EL (cell line): ENCODE results near the gene RNF141.

ENCODE experiments used
- DNase-seq: peaks from one replicate; pipeline ENCODE4 v3.0.0-alpha.2; 2016

Gene RNF141

GRCh38 chr11:10522276-10522675 is 18.7 kb downstream of the RNF141 start:
- DNase-seq = no peak

DNA sequence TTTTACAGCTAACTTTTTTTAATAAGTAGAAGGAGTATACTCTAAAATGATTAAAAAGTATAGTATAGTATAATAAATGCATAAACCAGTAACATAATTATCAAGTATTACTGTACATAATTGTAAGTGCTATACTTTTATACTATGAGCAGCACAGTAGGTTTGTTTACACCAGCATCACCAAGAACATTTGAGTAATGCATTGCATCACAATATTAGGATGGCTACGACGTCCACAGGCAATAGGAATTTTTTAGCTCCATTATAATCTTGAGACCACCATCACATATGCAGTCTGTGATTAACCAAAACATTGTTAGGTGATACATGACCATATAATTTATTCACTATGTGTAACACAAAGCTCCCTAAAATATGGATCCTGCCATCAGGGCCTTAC is 20.4 kb downstream of the RNF141 start:
- no peak for DNase-seq

GRCh38 chr11:10519630-10520029 is 21.4 kb downstream of the RNF141 start:
- no peak for DNase-seq

GRCh38 chr11:10518891-10519290 is 22.1 kb downstream of the RNF141 start:
- DNase-seq = no peak

DNA sequence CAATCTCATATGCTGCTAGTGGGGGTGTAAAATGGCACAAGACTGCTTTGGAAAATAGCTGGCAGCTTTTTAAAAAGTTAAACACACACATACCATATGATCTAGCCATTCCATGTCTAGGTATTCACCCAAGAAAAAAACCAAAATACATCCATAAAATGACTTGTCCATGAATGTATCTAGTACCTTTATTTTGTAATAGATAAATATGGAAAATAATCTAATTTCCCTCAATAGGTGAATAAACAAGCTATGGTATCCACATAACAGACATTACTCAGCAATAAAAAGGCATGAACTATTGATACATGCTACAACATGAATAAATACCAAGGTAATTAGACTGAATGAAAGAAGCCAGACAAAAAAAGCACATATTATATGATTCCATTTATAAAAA is 22.9 kb downstream of the RNF141 start:
- no peak for DNase-seq

DNA sequence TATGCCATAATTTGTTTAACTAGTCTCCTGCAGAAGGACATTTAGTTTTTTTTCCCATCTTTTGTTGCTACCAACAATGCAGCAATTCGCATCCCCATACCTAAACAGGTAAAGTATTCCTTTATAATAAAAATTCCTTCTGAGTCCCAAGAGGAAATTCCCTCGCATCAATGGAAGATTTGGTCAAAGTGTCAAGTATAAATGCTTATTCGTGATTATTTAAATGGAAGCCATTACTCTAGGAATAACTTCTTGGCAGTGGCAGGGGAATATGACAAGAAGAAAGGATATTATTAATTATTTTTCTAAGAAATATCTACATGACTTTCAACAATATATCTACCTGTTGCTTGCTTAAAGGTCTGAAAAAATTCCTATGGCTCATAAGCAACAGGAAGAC is 25.6 kb downstream of the RNF141 start:
- no peak for DNase-seq

DNA sequence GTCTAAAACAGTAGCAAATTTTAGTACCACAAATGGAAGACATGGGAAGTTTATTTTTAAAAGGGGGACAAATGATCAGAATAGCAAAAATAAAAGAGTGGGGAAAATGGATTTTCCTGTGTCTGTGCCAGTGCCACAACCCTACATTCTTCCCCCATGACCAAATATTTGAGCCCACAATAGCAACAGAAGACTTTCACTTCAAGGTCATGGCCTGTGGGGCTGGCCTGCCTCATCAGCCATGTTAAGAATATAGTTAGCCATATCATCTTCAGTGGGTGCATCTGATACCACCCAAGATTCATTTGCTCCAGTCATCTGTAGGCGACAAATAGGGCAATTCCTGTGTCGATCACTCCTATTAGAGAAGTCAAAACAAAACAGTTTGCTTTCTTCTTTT is 26.3 kb downstream of the RNF141 start:
- DNase-seq = peak; percentile 64

- DNase-seq = no peak
These were observed 26.8 kb downstream of the RNF141 start for GRCh38 chr11:10514202-10514601.

- no peak for DNase-seq
These were observed 29.8 kb downstream of the RNF141 start for GRCh38 chr11:10511181-10511621.

- no peak for DNase-seq
These were observed 35.0 kb downstream of the RNF141 start for GRCh38 chr11:10506008-10506370.

DNA sequence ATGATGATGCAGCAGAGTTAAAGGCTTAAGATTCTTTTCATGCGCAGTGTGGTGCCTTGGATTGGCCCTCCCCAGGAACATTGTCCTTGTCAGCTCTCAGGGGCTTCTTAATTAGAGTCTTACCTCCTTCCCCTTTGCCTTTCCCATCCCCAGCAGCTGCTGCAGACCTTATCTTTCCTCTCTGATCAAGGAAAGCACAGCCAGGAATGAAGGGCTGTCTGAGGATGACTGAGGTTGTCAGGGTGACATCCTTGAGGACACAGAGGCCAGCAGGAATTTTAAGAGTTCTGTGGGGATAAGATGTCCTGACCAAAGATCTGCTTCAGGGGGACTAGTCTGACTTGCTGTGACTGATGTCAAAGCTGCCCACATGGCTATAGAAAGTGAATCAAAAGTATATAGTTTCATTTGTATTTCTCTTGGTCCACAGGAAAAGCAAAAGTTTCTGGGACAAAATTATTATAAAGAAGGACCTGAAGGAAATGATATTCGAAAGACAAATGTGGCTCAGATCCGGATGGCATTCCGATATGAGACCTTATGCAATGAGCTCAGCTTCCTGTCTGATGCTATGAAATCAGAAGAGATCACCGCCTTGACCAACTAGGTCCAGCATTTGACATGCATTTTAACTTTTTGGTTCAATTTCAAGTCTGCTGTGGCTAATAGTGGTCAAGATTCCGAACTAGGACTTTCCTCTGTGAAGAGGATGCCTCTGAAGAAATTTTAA is 35.5 kb downstream of the RNF141 start:
- no peak for DNase-seq

DNA sequence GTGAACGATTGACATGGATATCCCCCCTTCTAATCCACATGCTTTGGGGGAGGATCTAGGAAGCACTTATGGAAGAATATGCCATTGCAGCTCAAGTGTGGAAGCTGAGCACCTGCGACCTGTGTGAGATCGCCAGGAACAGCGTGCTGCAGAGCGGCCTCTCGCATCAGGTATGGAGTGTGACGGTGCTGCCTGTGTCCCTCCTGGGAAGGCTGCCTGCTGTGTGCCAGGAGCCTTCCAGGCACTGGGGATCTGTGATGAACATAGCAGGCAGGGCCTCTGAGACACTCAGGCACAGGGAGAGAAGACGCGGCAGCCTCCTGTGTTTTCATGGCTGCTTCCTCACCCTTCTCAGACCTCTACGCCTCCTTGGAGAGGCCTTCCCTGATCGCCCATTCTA is 36.5 kb downstream of the RNF141 start:
- DNase-seq = no peak

GRCh38 chr11:10503777-10504480 is 37.1 kb downstream of the RNF141 start:
- DNase-seq = no peak

DNA sequence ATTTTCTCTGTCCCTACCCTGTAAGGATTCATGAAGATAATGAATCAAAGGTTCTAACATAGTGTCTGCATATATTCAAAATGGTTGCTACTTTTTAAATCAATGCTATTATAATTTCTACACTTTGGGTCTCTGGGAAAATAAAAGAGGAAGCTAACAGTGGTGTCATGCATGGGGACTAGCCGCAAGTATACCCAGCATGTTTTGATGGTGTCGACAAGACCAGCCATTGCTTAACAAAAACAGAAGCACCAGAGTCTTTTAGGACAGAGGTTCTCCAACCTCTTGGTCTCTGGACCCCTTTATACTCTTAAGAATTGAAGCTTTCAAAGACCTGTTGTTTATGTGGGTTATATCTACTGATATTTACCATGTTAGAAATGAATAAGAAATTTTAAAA is 37.8 kb downstream of the RNF141 start:
- no peak for DNase-seq

- DNase-seq = no peak
These were observed 38.2 kb downstream of the RNF141 start for GRCh38 chr11:10502770-10503169.

GRCh38 chr11:10502065-10502680 is 38.8 kb downstream of the RNF141 start:
- no peak for DNase-seq

GRCh38 chr11:10500757-10501684 is 40.0 kb downstream of the RNF141 start:
- no peak for DNase-seq

GRCh38 chr11:10499874-10500601 is 40.9 kb downstream of the RNF141 start:
- no peak for DNase-seq

DNA sequence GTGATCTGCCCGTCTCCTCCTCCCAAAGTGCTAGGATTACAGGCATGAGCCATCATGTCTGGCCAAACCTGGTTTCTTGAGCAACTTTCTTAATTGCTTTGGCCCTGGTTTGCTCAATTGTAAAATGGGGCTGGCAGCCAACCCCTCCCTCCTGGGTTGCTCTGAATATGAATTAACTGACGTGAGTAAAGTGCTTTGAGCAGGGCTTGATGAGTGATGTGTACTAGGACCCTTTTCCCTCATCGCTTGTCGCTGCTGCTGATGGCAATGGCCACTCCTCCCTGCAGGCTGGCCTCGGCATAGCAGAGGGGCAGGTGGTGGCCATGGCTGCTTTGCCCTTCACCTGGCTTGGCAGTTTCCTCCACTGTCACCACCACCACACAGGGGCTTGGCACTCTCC is 41.5 kb downstream of the RNF141 start:
- DNase-seq = no peak

GRCh38 chr11:10498426-10499250 is 42.3 kb downstream of the RNF141 start:
- no peak for DNase-seq

DNA sequence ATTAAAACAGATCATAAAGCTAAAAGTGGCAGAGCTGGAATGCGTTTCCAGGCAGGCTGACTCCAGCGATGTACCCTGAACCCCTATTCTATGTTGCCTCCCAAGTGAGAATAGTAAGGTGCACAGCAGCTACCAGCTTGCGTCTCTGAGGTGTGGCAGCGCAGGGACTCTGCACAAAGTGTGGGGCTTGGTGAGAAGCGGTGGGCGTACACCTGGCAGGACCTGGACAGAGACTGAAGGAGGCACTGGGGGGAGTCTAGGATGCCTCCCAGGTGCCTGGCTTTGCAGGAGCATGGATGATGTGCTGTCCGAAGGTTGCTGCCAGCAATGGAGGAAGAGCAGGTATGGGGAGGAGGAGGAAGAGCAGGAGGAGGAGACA is 43.0 kb downstream of the RNF141 start:
- no peak for DNase-seq
